ENCODE measurements around the gene SCAPER.

SCAPER gene

DNA sequence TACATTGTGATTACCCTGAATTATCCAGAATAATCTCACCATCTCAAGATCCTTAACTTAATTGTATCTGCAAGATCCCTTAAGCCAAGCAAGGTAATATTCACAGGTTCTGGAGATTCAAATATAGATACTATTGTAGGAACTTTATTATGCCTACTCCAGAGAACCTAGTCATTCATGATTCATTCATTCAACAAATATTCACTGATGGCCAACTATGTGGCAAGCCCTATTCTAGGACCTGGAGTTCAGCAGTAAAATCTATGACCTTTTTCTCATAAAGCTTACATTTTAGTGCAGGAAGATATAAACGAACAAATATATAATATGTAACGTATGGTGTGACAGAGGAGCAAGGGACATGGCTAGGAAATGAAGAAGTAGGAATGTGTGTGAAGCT lies 519.0 kb downstream of the SCAPER start:
- no peak for DNase-seq

DNA sequence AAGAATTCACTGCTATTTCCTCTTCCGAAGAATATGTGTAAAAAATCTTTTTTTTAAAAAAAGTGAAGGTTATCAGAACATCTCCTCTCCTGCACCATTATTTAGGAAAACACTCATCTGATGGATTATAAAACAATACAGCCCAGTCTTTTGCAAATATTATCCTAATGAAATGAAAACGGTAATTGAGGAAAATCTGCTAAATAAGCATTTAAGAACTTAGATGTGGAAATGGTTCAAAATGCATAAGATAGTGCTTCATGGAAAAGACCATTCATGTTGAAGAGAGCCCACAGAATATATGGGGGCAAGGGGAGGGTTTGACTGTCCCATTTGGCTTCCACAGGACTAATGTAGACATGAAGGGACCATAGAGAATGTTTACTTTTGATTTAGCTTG lies 520.7 kb downstream of the SCAPER start:
- no peak for DNase-seq

DNA sequence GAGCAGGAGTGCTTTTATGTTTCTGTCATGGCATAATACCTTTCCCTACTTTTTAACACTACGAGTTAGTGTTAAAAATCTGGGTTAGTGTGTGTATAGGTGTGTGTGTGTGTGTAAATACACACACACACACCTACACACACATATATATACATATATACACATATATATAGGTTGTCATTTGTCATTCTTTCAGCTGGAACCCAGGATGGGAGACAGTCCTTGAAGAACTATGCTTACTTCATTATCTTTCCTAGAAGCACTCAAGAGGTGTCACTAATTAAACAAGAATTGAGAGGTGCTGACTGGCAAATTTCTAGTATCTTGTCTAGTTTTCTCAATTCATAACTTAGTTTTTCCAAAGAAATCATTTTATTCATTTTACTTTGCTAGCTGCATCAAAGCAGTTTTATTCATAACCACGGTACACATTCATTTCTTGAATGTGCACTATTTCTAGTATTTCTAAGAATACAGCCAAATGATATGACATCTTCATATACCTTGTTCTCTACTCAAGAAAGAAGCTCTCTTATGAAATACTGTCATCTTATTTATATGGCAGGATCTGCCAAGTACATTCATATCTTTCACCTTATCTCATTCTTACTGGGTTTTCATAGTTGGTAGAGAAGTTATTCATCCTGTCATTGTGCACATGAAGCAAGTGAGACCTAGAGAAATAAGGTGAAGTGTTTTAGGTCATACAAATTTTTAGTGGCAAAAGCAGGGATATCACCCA lies 522.0 kb downstream of the SCAPER start:
- no peak for DNase-seq

DNA sequence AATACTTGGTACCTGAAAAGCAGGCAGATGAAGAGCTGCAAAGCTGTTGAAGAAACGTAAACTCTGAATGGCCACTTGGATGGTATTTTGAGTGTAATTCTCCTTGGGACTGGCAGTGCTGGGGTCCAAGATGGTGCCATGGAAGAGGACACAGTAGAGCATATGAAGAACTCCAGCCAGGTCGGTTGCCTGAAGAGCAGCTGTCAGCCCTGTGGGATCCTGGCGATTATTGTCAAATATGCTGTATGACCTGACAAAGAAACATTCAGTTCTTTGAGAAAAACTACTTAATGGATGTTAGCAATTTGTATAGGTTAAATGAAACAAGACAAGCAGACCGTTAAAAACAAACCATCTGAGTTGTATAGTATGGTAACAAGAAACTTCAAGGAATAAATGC lies 523.8 kb downstream of the SCAPER start:
- DNase-seq: no peak

DNA sequence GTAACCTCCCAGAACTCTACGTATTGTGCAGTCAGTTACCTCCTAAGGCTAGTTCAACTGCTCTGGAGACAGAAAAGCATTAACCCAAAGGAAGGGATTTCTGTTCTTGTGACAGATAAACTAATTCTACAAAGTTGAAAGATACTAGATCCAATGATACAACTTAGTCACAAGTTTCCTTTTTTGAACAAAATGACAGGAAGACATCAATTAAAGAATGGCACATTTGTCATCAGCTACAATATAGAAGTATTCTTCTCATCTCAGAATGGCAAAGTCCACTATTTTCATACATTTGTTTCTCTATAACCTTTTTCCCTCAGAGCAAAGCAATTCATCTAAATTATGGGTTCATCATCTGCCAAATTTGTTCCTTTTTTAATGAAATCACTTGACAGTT lies 524.9 kb downstream of the SCAPER start:
- DNase-seq: no peak

DNA sequence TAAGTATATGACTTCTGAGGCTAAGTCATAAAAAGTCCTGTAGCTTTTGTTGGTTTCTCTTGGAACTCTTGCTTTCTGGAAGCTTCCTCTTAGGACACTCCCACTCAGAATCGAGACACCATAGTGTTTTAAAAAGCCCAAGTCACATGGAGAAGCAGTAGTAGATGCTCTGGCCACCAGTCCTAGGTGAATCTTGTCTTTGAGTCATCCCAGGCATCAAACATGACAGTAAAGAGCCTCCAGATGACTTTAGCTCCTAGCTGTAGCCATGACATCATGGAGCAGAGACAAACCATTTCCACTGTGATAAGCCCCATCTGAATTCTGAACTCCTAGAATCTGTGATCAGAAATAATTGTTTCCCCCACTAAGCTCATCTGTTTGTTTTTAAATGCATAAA lies 526.4 kb downstream of the SCAPER start:
- DNase-seq: no peak

DNA sequence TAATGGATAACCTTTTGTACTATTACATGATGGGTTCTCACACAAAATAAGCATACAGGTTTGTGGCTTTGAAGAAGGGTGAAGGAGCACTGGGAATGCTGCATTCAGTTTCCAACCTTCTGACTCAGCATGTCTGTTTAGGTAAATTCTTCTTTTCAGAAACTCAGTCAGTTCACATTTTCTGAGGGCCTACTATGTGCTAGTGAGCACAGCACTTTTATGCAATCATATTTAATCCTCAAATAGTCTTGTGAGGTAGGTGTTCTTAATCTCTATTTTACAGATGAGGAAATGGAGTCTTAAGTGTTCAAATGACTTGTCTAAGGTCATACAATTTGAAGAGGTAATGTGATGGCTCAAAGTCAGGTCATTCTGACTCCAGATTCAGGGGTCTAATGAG lies 527.4 kb downstream of the SCAPER start:
- no peak for DNase-seq

DNA sequence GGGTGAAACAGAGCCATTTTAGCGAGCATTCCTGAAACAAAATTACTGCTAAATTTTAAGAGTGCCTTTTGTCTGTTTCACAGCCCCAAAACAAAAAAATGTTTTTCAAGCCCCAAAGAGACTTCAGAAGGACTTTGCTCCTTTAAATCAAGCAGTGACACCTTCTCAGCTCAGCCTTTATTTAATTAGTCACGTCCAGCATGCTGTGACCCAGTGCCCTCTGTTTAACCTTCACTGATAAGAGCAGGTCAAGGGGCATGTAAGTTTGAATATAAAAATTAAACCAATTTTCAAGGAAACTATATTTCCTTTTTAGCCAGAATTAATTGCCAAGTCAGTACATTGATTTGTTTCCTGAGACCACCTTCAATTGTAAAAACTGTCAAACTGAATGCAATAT lies 527.9 kb downstream of the SCAPER start:
- no peak for DNase-seq

DNA sequence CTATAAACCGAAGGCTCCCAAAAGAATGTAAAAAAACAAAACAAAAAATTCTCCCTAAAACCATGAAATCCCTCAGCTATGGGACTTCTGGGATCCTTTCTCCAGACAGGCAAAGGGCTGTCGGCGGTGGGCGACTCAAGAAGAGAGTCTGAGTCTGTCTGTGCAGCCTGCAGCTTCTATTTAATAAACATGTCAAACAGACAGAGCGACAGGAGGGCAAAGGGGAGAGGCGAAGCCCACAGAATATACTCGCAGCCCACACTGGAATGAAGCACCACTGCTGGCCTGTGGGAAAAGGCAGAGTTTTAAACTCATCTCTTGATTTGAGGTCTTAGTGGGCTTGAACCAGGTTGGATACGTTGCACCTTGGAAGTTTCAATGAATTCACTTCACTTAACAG lies 528.3 kb downstream of the SCAPER start:
- DNase-seq: no peak

DNA sequence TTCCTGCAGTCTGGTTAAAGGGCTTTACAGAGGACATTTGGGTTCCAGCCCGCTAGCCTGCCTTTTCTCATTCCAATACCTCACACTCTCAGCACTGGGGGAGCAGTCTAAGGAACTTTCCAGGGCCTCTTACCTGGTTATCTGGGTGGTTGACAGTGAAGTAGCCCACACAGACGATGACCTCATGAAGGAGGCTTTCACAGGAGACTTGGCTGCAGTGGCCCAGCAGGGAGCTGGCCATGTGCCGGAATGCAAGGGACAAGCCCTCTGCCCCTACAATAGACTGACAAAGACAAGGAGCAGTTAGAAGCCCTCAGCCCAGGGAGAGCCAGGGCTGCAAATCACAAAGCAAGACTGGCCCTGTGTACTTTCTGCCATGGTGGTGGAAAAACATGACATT lies 529.1 kb downstream of the SCAPER start:
- DNase-seq: no peak

DNA sequence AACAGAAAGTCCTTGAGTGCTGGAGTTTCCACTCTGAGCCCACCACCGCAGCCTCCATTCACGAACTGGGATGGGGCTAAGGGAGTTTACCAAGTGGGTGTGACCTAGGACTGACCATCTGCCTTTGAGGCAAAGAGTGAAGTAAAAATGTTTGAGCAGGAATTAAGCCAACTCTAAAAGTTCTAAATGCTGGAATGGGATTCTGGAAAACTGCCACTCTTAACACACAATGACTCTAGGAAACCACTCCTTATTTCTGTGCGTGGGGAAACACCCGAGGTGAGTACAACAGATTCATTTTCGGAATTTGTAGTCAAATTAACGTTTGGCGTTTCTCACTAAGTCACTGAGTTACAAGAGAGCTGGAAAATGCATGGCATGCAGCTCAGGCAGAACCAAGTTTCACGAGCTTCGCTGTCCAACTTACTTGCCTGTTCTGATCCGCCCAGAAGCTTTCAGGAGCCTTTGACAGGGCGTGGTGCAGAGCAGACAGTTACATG lies 537.0 kb downstream of the SCAPER start:
- DNase-seq: no peak

DNA sequence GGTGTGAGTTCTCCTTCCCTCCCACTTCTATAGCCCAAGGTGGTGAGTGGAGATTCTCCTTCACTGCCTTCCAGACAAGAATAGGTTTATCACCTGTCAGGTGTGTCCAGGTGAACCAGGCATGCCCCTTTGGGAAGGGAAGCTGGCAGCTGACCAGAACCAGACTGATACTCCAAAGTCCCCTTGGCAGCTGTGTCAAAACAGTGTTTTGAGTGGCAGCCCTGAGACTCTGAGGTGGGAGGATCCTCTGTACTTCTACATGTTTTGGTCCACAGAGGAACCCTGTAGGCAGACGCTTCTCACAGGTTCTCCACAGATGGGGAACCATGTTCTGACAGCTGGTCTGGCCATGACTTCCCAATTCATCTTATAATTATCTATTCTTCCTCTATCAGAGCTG lies 538.4 kb downstream of the SCAPER start:
- DNase-seq: no peak

DNA sequence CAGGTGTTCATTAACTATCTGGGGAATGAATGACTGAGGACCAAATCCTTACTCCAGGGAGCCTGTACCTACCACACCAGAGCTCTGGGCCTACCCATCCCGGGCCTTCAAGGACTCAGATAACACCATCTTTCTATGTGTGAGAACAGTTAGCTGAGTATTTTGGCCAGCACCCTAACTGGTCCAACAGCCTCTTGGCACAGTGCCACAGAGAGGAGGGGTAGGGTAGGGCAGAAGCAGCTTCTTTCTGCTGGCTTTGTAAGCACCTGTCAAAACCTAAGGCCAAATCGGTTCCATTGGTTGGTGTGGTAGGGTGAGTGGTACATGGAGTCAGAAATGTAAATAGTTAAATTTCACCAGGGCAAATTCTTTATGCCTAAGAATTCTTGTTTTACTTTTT lies 541.9 kb downstream of the SCAPER start:
- no peak for DNase-seq

DNA sequence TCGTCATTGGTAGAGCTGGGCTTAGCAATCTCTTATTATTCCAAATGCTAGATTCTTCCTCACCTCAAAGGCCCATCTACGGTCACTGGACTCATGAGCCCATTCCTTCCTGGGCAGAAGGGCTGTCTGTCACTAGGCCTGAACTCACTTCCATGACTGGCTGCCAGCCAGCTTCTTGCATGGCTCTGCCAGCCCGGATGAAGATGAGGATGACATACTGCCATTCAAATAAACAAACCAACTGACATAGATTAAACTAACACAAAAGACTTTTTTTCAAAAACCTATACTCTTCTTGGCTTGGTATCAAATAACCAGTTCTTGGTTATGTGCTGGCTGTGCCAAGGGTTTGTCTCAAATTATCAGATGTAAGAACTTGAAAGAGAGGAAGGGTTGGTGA lies 544.7 kb downstream of the SCAPER start:
- no peak for DNase-seq

DNA sequence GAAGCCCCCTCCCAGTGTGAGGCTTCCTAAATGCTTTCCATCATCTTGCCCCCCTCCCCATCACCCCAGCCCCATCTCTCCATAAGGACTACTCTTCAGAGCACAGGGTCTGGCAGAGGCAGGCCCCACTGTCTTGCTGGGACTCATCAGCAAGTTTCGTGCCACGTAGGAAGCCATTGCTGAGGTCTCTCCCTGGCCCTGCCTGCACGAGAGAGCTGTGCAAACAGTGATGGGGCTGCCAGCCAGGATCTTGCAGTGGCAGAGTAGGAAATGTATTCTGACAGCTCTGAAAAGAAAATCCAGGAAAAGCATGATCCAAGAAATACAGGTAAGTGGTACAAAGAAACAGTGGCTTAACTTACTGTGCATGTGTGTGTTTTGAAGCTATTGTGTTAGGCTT lies 546.0 kb downstream of the SCAPER start:
- DNase-seq: no peak

DNA sequence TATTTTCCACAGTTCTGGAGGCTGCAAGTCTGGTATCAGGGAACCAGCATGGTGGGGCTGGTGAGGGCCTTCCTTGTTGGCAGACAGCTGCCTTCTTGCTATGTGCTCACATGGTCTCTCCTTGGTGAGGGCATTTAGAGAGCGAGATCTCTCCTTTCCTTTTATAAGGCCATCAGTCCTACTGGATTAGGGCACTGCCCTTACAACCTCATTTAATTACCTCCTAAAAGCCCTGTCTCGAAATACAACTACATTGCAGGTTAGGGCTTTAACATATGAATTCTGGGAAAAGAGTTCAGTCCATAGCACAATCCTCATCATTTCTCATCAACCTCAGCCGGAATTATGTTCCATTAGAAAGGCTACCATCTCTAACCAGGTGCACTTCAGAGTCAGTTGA lies 546.7 kb downstream of the SCAPER start:
- DNase-seq: no peak

DNA sequence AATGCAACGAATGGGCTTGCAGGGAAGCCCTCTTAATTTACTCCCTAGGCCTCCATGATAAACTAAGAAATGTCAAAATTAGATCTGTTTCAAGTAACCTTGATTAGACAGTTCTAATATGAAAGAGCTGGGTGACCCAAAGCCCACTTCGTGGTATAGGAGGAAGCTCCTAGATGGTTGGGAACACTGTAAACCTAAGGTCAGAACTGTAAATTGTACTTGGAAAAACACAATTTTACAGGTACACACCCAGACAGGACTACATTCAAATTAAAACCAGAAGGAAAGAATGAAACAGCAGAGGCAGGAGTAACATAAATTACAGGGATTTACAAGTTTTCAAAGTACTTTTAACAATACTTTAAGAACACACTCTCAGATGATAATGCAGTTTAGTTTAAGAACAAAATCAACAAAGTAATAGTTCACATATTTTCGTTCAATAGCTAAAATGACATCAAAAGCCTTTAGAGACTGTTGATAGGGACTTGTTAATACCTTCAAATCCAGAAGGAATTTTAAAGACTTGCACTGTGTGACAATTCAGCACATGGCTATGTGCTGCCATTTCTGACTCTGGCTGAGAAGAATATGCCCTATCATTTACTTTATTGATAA lies 550.2 kb downstream of the SCAPER start:
- DNase-seq: no peak

DNA sequence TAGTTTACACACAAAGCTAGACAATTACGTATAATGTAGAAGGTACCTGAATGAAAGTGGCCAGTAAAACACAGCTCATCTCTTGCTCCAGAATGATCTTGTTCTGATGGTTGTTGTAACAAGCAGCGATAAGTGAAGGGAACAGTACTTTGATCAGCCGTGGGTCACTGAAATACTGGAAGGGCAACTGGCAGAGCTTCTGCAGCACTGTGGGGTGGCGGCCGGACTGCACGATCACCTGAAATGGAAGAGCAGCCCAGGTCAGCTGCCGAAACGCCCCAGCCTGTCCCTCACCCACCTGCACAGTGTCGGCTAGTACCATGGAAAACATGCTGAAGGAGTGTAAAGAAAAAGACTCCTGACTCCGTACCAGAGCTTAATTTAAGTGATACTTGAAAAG lies 551.2 kb downstream of the SCAPER start:
- no peak for DNase-seq

DNA sequence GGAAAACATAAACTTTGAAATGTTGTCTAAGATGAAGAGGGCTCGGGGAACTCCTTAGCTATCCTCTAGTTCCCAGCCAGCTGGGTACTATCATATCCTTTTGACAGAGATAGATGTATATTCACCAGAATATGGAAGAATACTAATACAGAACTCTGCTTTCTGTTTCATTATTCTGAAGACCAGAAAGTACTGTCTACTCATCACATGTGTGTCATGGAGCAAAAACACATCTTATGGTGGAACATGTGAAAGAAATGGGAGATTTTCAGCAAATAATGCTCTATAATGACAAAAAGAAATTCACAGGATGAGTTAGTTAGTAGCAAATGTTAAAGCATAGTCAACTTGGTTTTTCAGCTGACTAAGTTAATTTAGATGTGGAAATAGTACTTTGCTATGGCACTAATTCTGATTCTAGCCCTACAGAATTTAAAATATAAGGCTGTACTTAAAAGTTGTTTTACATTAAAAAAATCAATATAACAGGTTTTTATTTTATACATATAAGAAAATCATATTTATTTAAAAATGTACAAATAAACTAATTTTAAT lies 552.0 kb downstream of the SCAPER start:
- no peak for DNase-seq

DNA sequence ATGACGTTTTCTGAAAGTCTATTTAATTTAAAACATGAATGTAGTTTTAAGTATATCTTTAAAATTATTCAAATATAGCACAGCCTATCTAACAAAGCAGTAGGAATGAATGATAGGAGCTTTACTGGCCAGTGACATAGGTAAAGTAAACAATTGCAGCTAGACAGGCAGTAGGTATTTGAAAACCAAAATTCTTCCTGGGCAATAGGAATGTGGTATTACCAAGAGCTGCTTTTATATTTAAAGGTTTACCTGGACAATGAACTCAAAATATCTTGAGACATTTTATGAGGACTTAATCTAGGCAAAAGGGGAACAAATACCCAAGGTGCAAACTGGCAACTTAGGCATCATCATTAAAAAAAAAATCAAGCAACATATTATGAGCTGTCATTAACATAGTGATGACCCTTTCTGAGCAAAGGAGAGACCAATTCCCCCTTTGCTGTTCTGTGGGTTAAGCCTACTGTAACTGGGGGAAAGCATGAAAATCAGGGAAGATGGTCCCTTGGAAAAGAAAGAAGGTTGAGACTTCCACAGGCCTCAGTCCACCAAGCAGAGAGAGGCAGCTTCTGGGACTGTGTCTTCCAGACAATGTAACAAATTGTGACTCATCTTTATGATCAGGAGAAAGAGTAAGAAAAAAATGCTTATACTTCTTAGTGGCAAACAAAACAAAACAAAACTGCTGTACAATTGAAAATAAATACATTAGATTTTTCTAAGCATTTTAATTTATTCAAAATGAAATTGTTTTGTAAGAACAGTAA lies 555.7 kb downstream of the SCAPER start:
- DNase-seq: no peak

DNA sequence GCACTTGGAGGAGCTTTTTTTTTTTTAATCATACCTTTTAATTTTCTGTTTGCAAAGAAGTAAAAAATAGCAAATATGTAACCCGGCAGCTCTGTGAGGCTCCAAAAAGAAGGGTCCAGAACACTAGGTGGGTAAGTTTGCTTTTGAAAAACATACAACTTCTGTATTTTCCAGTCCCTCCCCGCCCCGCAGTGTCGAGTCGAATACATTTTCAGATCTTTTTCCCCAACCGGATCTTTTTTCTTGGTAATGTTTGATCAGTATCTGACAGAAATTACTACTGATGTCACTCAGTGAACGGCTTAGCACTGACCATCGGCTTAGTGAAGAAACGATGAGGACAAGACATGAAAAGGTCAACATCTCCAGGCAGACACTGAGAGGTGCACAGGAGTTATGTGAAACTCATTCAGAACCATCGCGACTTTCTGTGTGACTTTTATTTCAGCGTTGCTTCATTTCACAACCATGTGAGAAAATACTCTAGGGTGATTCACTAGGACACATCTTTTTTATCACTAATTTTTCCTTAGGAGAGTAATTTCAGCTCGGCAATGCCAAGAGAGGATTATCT lies 557.6 kb downstream of the SCAPER start:
- DNase-seq: no peak

DNA sequence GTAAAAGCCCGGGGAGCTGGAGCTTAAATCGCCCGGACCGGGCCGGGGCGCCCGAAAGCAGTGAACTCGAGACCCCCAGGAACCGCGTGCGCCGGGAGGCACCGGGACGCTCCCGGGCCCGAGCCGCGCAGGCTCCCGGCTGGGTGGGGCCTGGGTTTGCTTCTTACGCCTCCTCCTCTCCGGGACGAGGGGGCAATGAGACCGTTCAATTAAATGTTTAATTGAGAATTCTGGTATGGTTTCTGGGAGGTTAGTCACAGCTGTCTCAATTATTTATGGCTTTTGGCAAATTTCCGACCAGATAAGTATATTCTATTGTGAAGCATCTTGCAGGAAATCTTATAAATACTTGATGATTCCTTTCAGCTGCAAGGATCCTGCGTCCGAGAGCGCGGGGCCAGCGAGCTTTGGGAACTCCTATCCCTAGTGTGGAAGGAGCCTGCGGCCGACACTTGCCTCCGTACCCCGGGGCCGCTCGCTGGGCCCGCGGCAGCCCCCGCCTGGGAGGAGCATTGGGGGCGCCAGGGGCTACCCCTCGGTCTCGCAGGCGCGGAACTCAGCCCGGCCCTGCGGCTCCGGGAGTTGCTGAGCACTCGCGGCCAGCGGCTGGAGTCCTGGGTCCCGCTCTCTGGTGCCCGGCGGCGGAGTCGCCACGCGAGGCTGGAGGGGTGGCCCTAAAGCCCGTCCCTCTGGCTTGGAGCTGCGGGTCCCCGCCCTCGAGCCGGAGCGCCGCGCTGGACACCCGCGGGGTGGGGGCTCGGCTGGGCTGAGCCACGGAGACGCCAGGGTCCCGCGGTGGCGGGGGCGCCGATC lies 558.3 kb downstream of the SCAPER start:
- no peak for DNase-seq
